Hepatocyte (in vitro differentiated cells): ENCODE measurements around the gene ETV7.

Experiments used
- CTCF ChIP-seq: fragments of 200-600 bp; sonication (generic); IDR thresholded peaks from 2 replicates; pipeline ENCODE4 v1.5.1; 2016; ENCODE audit warnings: antibody characterized with exemption, mild to moderate bottlenecking; ENCODE audit not compliant: poor library complexity
- EZH2 ChIP-seq: fragments of 200-600 bp; sonication (generic); IDR thresholded peaks from 2 replicates; pipeline ENCODE4 v1.6.1; 2016; ENCODE audit warnings: antibody characterized with exemption, mild to moderate bottlenecking, borderline replicate concordance
- EZH2phosphoT487 ChIP-seq: fragments of 200-600 bp; sonication (generic); IDR thresholded peaks from one replicate; pipeline ENCODE4 v1.6.1; 2018; ENCODE audit warnings: antibody characterized with exemption, mild to moderate bottlenecking, low read depth, moderate library complexity; ENCODE audit not compliant: unreplicated experiment, severe bottlenecking

- TF ChIP-seq EZH2phosphoT487 (no peak), CTCF (no peak), EZH2 (no peak)
These were observed 54.1 kb downstream of the ETV7 start for GRCh38 chr6:36333171-36333895.
